Adrenal gland (tissue), 5 donors: ENCODE results near the gene FAM219A.
A peak's percentile ranks its signal among the peaks of the same experiment; 100 is the strongest.

Source experiments
- POLR2A ChIP-seq, 2 donors: fragments of 450-650 bp; IDR thresholded peaks; one replicate each; pipeline ENCODE4 v1.6.1; 2017; ENCODE audit warnings: antibody characterized with exemption in 2 of 2, mild to moderate bottlenecking in 2 of 2, moderate library complexity in 1 of 2
- TF ChIP-seq, protein P1 (sequence below), 6 experiments: fragments of 450-650 bp in 4 of 6; fragments of 200-600 bp in 2 of 6; sonication (generic) in 1 of 6; IDR thresholded peaks; 1 replicate in 5 of 6; 2 replicates in 1 of 6; pipeline versions ENCODE4 v1.5.1 to v1.8.0; 2016 to 2021; ENCODE audit warnings: antibody characterized with exemption in 6 of 6, mild to moderate bottlenecking in 2 of 6, moderate library complexity in 1 of 6
- donor health status: DM: no; HTN: no; CAD: no.

DNA sequence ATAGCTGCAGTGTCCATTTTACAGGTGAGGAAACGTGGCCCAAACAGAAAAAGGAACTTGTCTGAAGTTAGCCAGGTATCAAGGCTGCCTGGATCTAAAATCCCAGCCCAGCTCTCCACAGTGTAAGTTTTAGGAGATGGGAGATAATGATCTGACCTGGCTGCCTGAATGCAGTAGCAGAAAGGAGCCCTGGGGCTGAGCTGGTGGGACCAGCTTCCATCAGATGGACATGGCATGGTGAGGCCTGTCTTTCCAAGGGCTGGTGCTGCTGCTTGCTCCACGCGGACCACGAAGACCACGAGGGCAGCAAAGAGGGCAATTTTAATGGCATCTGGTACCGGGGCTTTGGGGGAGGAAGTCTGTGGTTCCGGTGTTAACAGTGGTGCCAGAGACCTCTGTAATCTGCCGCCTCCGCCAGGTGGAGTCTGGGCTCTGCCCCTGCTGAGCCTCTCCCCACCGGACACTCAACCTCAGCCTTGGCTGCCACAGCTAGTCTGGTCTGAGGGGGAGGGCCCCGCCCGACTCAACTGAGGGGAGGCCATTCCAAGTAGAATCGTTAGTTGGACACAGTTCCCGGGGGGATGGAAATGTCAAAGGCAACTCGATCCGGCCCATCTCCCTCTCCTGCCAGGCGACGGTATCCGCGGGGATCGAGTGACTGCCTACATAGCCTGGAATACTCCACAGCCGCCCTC, 82.3 kb downstream of the FAM219A start:
- TF ChIP-seq, protein P1, sequence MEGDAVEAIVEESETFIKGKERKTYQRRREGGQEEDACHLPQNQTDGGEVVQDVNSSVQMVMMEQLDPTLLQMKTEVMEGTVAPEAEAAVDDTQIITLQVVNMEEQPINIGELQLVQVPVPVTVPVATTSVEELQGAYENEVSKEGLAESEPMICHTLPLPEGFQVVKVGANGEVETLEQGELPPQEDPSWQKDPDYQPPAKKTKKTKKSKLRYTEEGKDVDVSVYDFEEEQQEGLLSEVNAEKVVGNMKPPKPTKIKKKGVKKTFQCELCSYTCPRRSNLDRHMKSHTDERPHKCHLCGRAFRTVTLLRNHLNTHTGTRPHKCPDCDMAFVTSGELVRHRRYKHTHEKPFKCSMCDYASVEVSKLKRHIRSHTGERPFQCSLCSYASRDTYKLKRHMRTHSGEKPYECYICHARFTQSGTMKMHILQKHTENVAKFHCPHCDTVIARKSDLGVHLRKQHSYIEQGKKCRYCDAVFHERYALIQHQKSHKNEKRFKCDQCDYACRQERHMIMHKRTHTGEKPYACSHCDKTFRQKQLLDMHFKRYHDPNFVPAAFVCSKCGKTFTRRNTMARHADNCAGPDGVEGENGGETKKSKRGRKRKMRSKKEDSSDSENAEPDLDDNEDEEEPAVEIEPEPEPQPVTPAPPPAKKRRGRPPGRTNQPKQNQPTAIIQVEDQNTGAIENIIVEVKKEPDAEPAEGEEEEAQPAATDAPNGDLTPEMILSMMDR (IDR thresholded peaks at IDR 0.05), result peak in 4 of 6 experiments; percentile 9 to 26 (median 13)
- no peak for TF ChIP-seq POLR2A (IDR thresholded peaks at IDR 0.05)
